Kidney (tissue), 14 donors: ENCODE data around the gene TCP11L1. TPM values are rescaled to one million over a fixed set of nuclear protein-coding genes. Genes with fewer than 3 reads are reported as not detected.

Source experiments
- DNase-seq, 5 donors: peaks; one replicate each; pipeline ENCODE4 v3.0.0-alpha.2; 2013 to 2020
- FAIRE-seq: peaks from 2 replicates; lab custom pipeline; 2012; peaks lifted over from hg19 to GRCh38; lab: Jason Lieb, UNC
- H3K27ac ChIP-seq, 2 donors: one replicate each; pipeline ENCODE4 v1.7.0; 2013; ENCODE audit warnings: low read depth in 2 of 2, low read length in 2 of 2, inconsistent platforms in 1 of 2
- H3K27me3 ChIP-seq: one replicate; pipeline ENCODE4 v1.7.1; 2013; ENCODE audit warnings: low read length, inconsistent platforms; ENCODE audit not compliant: control insufficient read depth, insufficient read depth
- H3K36me3 ChIP-seq, 3 donors: one replicate each; pipeline versions ENCODE4 v1.7.0 to v1.7.1; 2013; ENCODE audit warnings: low read length in 3 of 3, control low read depth in 1 of 3, inconsistent platforms in 1 of 3; ENCODE audit not compliant: insufficient read depth in 3 of 3, control insufficient read depth in 2 of 3
- H3K4me1 ChIP-seq, 3 donors: one replicate each; pipeline versions ENCODE4 v1.7.0 to v1.7.1; 2013; ENCODE audit warnings: low read length in 3 of 3, inconsistent platforms in 1 of 3, low read depth in 1 of 3; ENCODE audit not compliant: control insufficient read depth in 2 of 3, insufficient read depth in 2 of 3
- H3K4me3 ChIP-seq, 3 donors: one replicate each; pipeline versions ENCODE4 v1.7.0 to v1.8.1; 2013; ENCODE audit warnings: low read length in 3 of 3, control low read depth in 1 of 3, inconsistent platforms in 1 of 3
- H3K9ac ChIP-seq, 3 donors: one replicate each; pipeline versions ENCODE4 v1.7.0 to v1.7.1; 2013; ENCODE audit warnings: low read length in 3 of 3, control low read depth in 1 of 3, inconsistent platforms in 1 of 3
- H3K9me3 ChIP-seq, 3 donors: one replicate each; pipeline versions ENCODE4 v1.7.0 to v1.7.1; 2013; ENCODE audit warnings: low read length in 3 of 3, control low read depth in 1 of 3, inconsistent platforms in 1 of 3; ENCODE audit not compliant: control insufficient read depth in 2 of 3, insufficient read depth in 1 of 3
- CTCF ChIP-seq: IDR thresholded peaks from 3 replicates; pipeline ENCODE4 v1.5.1; 2012; ENCODE audit warnings: mild to moderate bottlenecking, moderate library complexity, borderline replicate concordance; ENCODE audit not compliant: insufficient read depth; ENCODE audit errors: extremely low read depth
- intact Hi-C: fragments of 100-400 bp; cut with DNase I; formaldehyde crosslinking; loops from one replicate; pipeline ENCODE4 v1.11.1; 2022
- polyA plus RNA-seq: library from polyadenylated mRNA; stranded (reverse); fragments of 350-450 nt; fragmentation: Illumina TruSeq; extraction: RNeasy Lipid Tissue Mini Kit (QIAGEN cat#74804); gene quantifications from one replicate; pipeline ENCODE4 v1.2.3, GENCODE V29; 2014; ENCODE audit warnings: low read depth, low replicate concordance; ENCODE audit not compliant: insufficient read depth
- total RNA-seq: library from RNA; stranded (reverse); fragmentation: NEBNext Ultra II Directional; extraction: Animal tissue kit (Norgen Biotek cat#: 25700); gene quantifications from one replicate; pipeline ENCODE4 v1.2.1, GENCODE V29; 2021
- donor health status: control.
- donor health status: control.
- donor health status: control.
- donor health status: control.
- donor health status: control.
- donor health status: DM: yes; HTN: yes; CAD: no.
- donor health status: Normal renal cell carcinoma (clear cell type).

TCP11L1 gene
- total and polyA plus RNA-seq, 2 donors from 2014 or later: 4.0 to 17.9 TPM

DNA sequence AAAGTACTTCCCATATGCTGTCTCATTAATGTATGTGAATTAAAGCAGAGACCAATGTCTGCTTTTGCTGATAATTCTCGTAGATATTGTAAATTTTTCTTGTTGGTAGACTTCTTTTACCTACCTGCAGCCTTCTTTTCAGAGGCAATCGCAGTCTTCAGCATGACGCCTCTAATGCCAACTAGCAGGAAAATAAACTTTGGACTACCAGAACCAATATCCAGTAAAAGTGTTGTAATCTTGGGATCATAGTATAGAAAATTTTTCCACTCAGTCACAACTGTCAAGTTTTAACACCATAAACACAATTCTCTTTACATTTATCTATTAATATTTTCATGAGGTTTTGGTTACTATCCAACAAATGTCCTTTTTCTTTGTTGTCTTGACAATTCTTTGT is 21.4 kb upstream of the TCP11L1 start:
- no peaks in the 10 kb centered on the region for H3K27me3 ChIP-seq
- no peak for FAIRE-seq
- no peaks in the 10 kb centered on the region for H3K9me3 ChIP-seq
- no peak for DNase-seq
- TF ChIP-seq CTCF: no peak
- peak overlapping the region in 1 of 2 donors; percentile 2 for H3K27ac ChIP-seq
- H3K9ac ChIP-seq: peak overlapping the region in 1 of 3 donors; percentile 62
- H3K4me3 ChIP-seq: peak overlapping the region in 2 of 3 donors; percentile 47 to 71
- H3K4me1 ChIP-seq: peaks cover 0 to 5% (median 3%) of the 10 kb centered on the region in 3 donors
- intact Hi-C loops: no loop called here
- no peaks in the 10 kb centered on the region for H3K36me3 ChIP-seq

GRCh38 chr11:33018840-33019239 is 20.5 kb upstream of the TCP11L1 start:
- no peak for DNase-seq
- Histone ChIP-seq H3K9ac (no peak overlapping the region), H3K27ac (no peak overlapping the region), H3K4me3 (no peak overlapping the region), H3K9me3 (no peaks in the 10 kb centered on the region), H3K4me1 (peaks cover 0 to 5% (median 3%) of the 10 kb centered on the region in 3 donors), H3K27me3 (no peaks in the 10 kb centered on the region), H3K36me3 (no peaks in the 10 kb centered on the region)
- no peak for FAIRE-seq
- no peak for TF ChIP-seq CTCF
- intact Hi-C loops: no loop called here

DNA sequence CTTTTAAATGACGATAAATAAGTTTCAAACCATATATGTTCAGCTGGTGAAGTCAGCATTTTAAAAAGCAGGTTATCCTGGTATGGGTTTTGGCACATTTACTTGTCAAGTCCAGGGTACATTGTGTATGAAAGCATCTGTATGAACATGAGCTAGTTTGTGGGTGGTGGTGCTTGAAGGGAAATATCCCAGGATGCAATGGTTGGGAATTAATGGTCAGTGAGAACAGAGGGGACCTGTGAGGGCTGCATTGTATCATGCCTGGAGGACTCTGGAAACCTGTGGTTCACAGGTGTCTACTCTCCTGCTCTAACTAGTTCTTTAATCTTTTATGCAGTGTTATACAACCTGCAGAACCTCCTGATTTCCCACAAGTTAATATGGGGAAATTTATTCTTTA is 17.9 kb upstream of the TCP11L1 start:
- H3K4me3 ChIP-seq: no peak overlapping the region
- intact Hi-C loops: no loop called here
- TF ChIP-seq CTCF: no peak
- no peaks in the 10 kb centered on the region for H3K9me3 ChIP-seq
- no peaks in the 10 kb centered on the region for H3K27me3 ChIP-seq
- DNase-seq: peak in 3 of 5 donors; percentile 52 to 77 (median 76)
- H3K36me3 ChIP-seq: no peaks in the 10 kb centered on the region
- H3K27ac ChIP-seq: no peak overlapping the region
- peaks cover 0 to 5% (median 3%) of the 10 kb centered on the region in 3 donors for H3K4me1 ChIP-seq
- no peak overlapping the region for H3K9ac ChIP-seq
- no peak for FAIRE-seq

DNA sequence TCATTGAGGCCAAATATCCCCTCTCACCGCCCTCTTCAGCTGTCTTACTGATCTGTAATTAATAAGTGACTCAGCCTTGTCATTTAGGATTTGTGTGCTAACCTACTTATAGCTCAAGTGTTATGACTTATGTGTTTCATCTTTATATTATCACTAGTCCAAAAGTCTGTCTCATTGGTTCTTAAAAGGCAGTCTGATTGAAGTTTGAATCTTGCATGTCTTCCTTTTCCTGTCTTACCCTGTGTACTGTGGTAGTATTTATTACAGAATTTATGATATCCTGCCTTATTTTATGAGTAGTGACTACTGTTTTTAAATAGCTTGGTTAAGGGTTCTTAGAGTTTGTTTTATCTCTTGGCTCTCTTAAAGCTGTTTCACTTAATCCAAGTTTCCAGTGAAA is 17.4 kb upstream of the TCP11L1 start:
- H3K4me1 ChIP-seq: peaks cover 0 to 5% (median 3%) of the 10 kb centered on the region in 3 donors
- no peak for FAIRE-seq
- intact Hi-C loops: no loop called here
- no peak overlapping the region for H3K9ac ChIP-seq
- DNase-seq: peak in 2 of 5 donors; percentile 19 to 31
- TF ChIP-seq CTCF: no peak
- H3K27me3 ChIP-seq: no peaks in the 10 kb centered on the region
- no peak overlapping the region for H3K27ac ChIP-seq
- no peaks in the 10 kb centered on the region for H3K9me3 ChIP-seq
- H3K36me3 ChIP-seq: no peaks in the 10 kb centered on the region
- no peak overlapping the region for H3K4me3 ChIP-seq
